ENCODE results near the gene ELAPOR2.
A peak's percentile ranks its signal among the peaks of the same experiment; 100 is the strongest.
"Not testable (repeated sequence)": the region's sequence is repeated elsewhere in the genome, so short reads cannot be mapped to it uniquely, and the experiment has no call there.

ELAPOR2 gene

GRCh38 chr7:87059525-87060287, at the start of gene ELAPOR2:
ELAPOR2 (minus strand) TSS chr7:87059654; CDS start chr7:87059513, 141 bp downstream.
- intact Hi-C loops (cut with DNase I; ENCODE audit: low total_unique reads) = loop anchor here (5.0 to 10.0 kb wide), 2 partner anchors 93 to 175 kb away; partner anchors contain the start of gene DMTF1

GRCh38 chr7:87107949-87108776, 48.7 kb upstream of the ELAPOR2 start:
- DNase-seq = no peak
- intact Hi-C loops (cut with DNase I; ENCODE audit: low total_unique reads) = no loop called here

More at GRCh38 chr7:87059525-87060287, at the start of gene ELAPOR2:
- Histone ChIP-seq H3K4me3 (peak within 1 kb of the TSS; percentile 65 to 73), H3K27ac (peak within 1 kb of the TSS; percentile 66 to 67), H3K4me1 (peaks cover 0 to 12% (median 6%) of the 10 kb centered on the region in 4 donors), H3K36me3 (no peaks in the 10 kb centered on the region), H3K9me3 (no peaks in the 10 kb centered on the region), H3K27me3 (no peaks in the 10 kb centered on the region)
- peak; percentile 65 to 87 for DNase-seq
- TF ChIP-seq CTCF (IDR thresholded peaks at IDR 0.05) = peak; percentile 40 to 43

GRCh38 chr7:87106974-87107612, 47.6 kb upstream of the ELAPOR2 start:
- H3K36me3 ChIP-seq = no peaks in the 10 kb centered on the region
- DNase-seq = no peak
- peaks cover 0 to 3% of the 10 kb centered on the region in 2 donors for H3K27me3 ChIP-seq
- H3K9me3 ChIP-seq = no peaks in the 10 kb centered on the region
- intact Hi-C loops (cut with DNase I; ENCODE audit: low total_unique reads) = no loop called here
- H3K27ac ChIP-seq = no peak overlapping the region
- H3K4me3 ChIP-seq = no peak overlapping the region
- H3K4me1 ChIP-seq = no peaks in the 10 kb centered on the region
- TF ChIP-seq CTCF (IDR thresholded peaks at IDR 0.05) = no peak

More at GRCh38 chr7:87107949-87108776, 48.7 kb upstream of the ELAPOR2 start:
- H3K9me3 ChIP-seq = peaks cover 0 to 2% (median 0%) of the 10 kb centered on the region in 3 donors
- H3K36me3 ChIP-seq = no peaks in the 10 kb centered on the region
- no peak for TF ChIP-seq CTCF (IDR thresholded peaks at IDR 0.05)
- H3K27ac ChIP-seq = no peak overlapping the region
- H3K27me3 ChIP-seq = peaks cover 0 to 3% of the 10 kb centered on the region in 2 donors
- no peak overlapping the region for H3K4me3 ChIP-seq
- no peaks in the 10 kb centered on the region for H3K4me1 ChIP-seq

GRCh38 chr7:87105401-87105800, 45.9 kb upstream of the ELAPOR2 start:
- H3K36me3 ChIP-seq = no peaks in the 10 kb centered on the region
- H3K4me3 ChIP-seq = no peak overlapping the region
- H3K4me1 ChIP-seq = no peaks in the 10 kb centered on the region
- TF ChIP-seq CTCF (IDR thresholded peaks at IDR 0.05) = no peak
- no peaks in the 10 kb centered on the region for H3K9me3 ChIP-seq
- intact Hi-C loops (cut with DNase I; ENCODE audit: low total_unique reads) = no loop called here
- H3K27ac ChIP-seq = no peak overlapping the region
- DNase-seq = no peak
- peaks cover 0 to 3% of the 10 kb centered on the region in 2 donors for H3K27me3 ChIP-seq

- Histone ChIP-seq H3K27ac (no peak overlapping the region), H3K36me3 (no peaks in the 10 kb centered on the region), H3K4me1 (no peaks in the 10 kb centered on the region), H3K27me3 (no peaks in the 10 kb centered on the region), H3K4me3 (no peak overlapping the region), H3K9me3 (no peaks in the 10 kb centered on the region)
- TF ChIP-seq CTCF (IDR thresholded peaks at IDR 0.05) = no peak
- intact Hi-C loops (cut with DNase I; ENCODE audit: low total_unique reads) = no loop called here
- no peak for DNase-seq
Observed at GRCh38 chr7:87100326-87100725, 40.9 kb upstream of the ELAPOR2 start.

GRCh38 chr7:87097375-87097774, 37.9 kb upstream of the ELAPOR2 start:
- intact Hi-C loops (cut with DNase I; ENCODE audit: low total_unique reads); H3K4me1 ChIP-seq; DNase-seq; H3K4me3 ChIP-seq; H3K27me3 ChIP-seq; H3K27ac ChIP-seq; H3K36me3 ChIP-seq; H3K9me3 ChIP-seq: not testable (repeated sequence)
